ENCODE data around the gene CFL1. TPM values are rescaled to one million over a fixed set of nuclear protein-coding genes. Genes with fewer than 3 reads are reported as not detected.

CFL1 gene
- total RNA-seq, 8 experiments from 2014 or later, result 482 to 1,056 (median 733) TPM

DNA sequence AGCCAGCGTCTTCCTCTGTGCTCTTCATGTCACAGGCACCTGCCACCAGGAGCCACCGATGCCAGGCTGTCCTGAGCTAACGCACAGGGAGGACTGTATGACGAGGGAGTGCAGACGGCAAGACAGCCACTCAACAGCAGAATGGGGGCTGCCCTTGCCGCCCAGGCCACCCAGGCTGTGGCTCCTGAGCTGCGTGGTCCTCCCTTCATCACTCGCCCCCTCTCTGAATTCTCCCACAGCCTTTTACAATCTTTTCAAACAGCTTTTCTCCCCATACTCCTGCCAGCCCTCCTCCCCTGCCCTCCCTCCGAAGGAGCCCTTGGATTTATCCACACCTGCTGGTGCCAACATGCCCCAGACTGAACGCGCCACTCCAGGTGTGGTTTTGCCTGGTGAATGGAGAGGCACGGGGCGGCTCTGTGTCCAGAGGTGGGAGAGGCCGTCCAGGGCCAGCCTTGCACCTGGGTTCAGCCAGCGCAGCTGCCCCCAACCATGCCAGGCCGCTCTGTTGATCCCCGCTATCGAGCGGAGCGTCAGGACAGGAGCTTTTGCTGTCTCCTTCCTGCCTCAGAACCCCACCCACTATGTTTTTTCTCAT, 49.1 kb downstream of the CFL1 start:
- in situ Hi-C loops (cut with MboI; ENCODE audit: low pct_unique_long_range_greater_than_20kb in 2 of 9, low sequenced_read_pairs in 9 of 9, unreplicated experiment in 9 of 9), result loop anchor here in 2 of 9 experiments (25.0 kb wide), 1 partner anchor 97 kb away; the partner anchor contains the start of genes KAT5 (in 2 of the 2) and RNASEH2C (in 2 of the 2)
- whole genome bisulfite sequencing, 10 experiments, result 40 to 100% (median 71%) methylated on average over 2 to 10 of the region's 20 CpGs
- Histone ChIP-seq H3K4me1 (replicated peaks in 1 of 2) (no peaks in the 10 kb centered on the region), H3K27ac (no peak overlapping the region), H3K4me3 (no peak overlapping the region)
- ATAC-seq (replicated peaks in 6 of 8), result no peak

- ATAC-seq (replicated peaks in 6 of 8), result no peak
- WGBS, 10 experiments, result 24 to 100% (median 76%) methylated on average over 2 to 6 of the region's 6 CpGs; no CpG with 5 or more reads in 1 of the 10 experiments
Observed at GRCh38 chr11:65806979-65807378, 51.0 kb downstream of the CFL1 start.

More at GRCh38 chr11:65806979-65807378, 51.0 kb downstream of the CFL1 start:
- in situ Hi-C loops (cut with MboI; ENCODE audit: low pct_unique_long_range_greater_than_20kb in 2 of 9, low sequenced_read_pairs in 9 of 9, unreplicated experiment in 9 of 9), result loop anchor here in 2 of 9 experiments (25.0 kb wide), 1 partner anchor 95 kb away; the partner anchor contains the start of genes KAT5 (in 2 of the 2) and RNASEH2C (in 2 of the 2)
- no peak overlapping the region for H3K27ac ChIP-seq
- H3K4me1 ChIP-seq (replicated peaks in 1 of 2), result no peaks in the 10 kb centered on the region
- H3K4me3 ChIP-seq, result no peak overlapping the region

Other genes with a start within 250 kb of the CFL1 start
- gene MAP3K11, start 244.0 kb downstream of the CFL1 start, total RNA-seq, result 10 to 100 TPM in 7 of 8 experiments, 1 to 10 TPM in 1; 7.3 to 33.0 (median 15.9) TPM
- gene PCNX3, start 242.4 kb downstream of the CFL1 start, total RNA-seq, result 10 to 100 TPM; 12.0 to 52.7 (median 19.5) TPM
- gene SIPA1, start 220.1 kb downstream of the CFL1 start, total RNA-seq, result 10 to 100 TPM in 3 of 8 experiments, 1 to 10 TPM in 5; 4.8 to 16.1 (median 8.0) TPM
- gene RELA, start 195.3 kb downstream of the CFL1 start, total RNA-seq, result 10 to 100 TPM; 16.7 to 56.1 (median 32.2) TPM
- gene KAT5, start 145.9 kb downstream of the CFL1 start, total RNA-seq, result 10 to 100 TPM; 33.4 to 66.8 (median 48.6) TPM
- 10 to 100 TPM; 12.7 to 80.0 (median 25.4) TPM for gene RNASEH2C, start 137.4 kb downstream of the CFL1 start, total RNA-seq
- gene AP5B1, start 77.2 kb downstream of the CFL1 start, total RNA-seq, result 10 to 100 TPM in 1 of 8 experiments, 1 to 10 TPM in 7; 2.7 to 12.9 (median 4.8) TPM
- gene OVOL1, start 71.1 kb downstream of the CFL1 start, total RNA-seq, result under 1 TPM in 5 of 8 experiments, not detected in 3; 0.05 to 0.85 (median 0.21) TPM
- 1 to 10 TPM; 1.5 to 6.7 (median 4.2) TPM for gene SNX32, start 24.2 kb downstream of the CFL1 start, total RNA-seq
- gene MUS81, start 2.3 kb upstream of the CFL1 start, total RNA-seq, result 10 to 100 TPM; 27.4 to 47.3 (median 42.1) TPM
- 100 to 1,000 TPM in 1 of 8 experiments, 10 to 100 TPM in 3, 1 to 10 TPM in 4; 6.9 to 100 (median 10.4) TPM for gene EFEMP2, start 14.6 kb upstream of the CFL1 start, total RNA-seq
- gene CTSW, start 21.7 kb upstream of the CFL1 start, total RNA-seq, result 1 to 10 TPM in 1 of 8 experiments, under 1 TPM in 5, not detected in 2; 0.21 to 1.7 (median 0.56) TPM
- 10 to 100 TPM; 63.4 to 99.1 (median 84.6) TPM for gene FIBP, start 30.3 kb upstream of the CFL1 start, total RNA-seq
- gene CCDC85B, start 32.5 kb upstream of the CFL1 start, total RNA-seq, result 10 to 100 TPM in 2 of 8 experiments, 1 to 10 TPM in 6; 3.0 to 16.0 (median 6.3) TPM
- 1 to 10 TPM in 4 of 8 experiments, under 1 TPM in 4; 0.33 to 8.8 (median 1.0) TPM for gene FOSL1, start 42.2 kb upstream of the CFL1 start, total RNA-seq
- 10 to 100 TPM; 10.5 to 24.5 (median 21.5) TPM for gene C11orf68, start 60.9 kb upstream of the CFL1 start, total RNA-seq
- 100 to 1,000 TPM in 6 of 8 experiments, 10 to 100 TPM in 2; 81.0 to 228 (median 135) TPM for gene DRAP1, start 61.2 kb upstream of the CFL1 start, total RNA-seq
- gene TSGA10IP, start 87.3 kb upstream of the CFL1 start, total RNA-seq, result 1 to 10 TPM in 1 of 8 experiments, under 1 TPM in 5, not detected in 2; 0.16 to 1.1 (median 0.57) TPM
- gene SART1, start 103.6 kb upstream of the CFL1 start, total RNA-seq, result 10 to 100 TPM; 26.6 to 65.4 (median 45.5) TPM
- gene EIF1AD, start 144.0 kb upstream of the CFL1 start, total RNA-seq, result 10 to 100 TPM; 28.6 to 36.9 (median 32.0) TPM
- 100 to 1,000 TPM in 2 of 8 experiments, 10 to 100 TPM in 6; 47.3 to 130 (median 74.7) TPM for gene BANF1, start 144.3 kb upstream of the CFL1 start, total RNA-seq
- under 1 TPM in 2 of 8 experiments, not detected in 6; 0.46 to 0.81 TPM for gene CST6, start 153.8 kb upstream of the CFL1 start, total RNA-seq
- gene CATSPER1, start 168.3 kb upstream of the CFL1 start, total RNA-seq, result 1 to 10 TPM in 1 of 8 experiments, under 1 TPM in 4, not detected in 3; 0.21 to 3.1 (median 0.35) TPM
- 1 to 10 TPM in 5 of 8 experiments, under 1 TPM in 2, not detected in 1; 0.15 to 8.4 (median 4.7) TPM for gene GAL3ST3, start 191.0 kb upstream of the CFL1 start, total RNA-seq
- gene SF3B2, start 194.2 kb upstream of the CFL1 start, total RNA-seq, result 100 to 1,000 TPM; 127 to 205 (median 176) TPM
- 10 to 100 TPM; 10.6 to 38.2 (median 21.7) TPM for gene PACS1, start 212.1 kb upstream of the CFL1 start, total RNA-seq

Measured in motor neuron (in vitro differentiated cells).